Liver (tissue), 9 donors: ENCODE results near the gene CD248. TPM values are rescaled to one million over a fixed set of nuclear protein-coding genes. Genes with fewer than 3 reads are reported as not detected.

ENCODE experiments used
- DNase-seq: peaks from one replicate; pipeline ENCODE4 v3.0.0-alpha.2; 2017; ENCODE audit warnings: low spot score
- H3K27ac ChIP-seq, 2 donors: one replicate each; pipeline ENCODE4 v1.7.0; 2013; ENCODE audit warnings: inconsistent platforms in 2 of 2, low read length in 2 of 2, control low read depth in 1 of 2, low read depth in 1 of 2, mild to moderate bottlenecking in 1 of 2
- H3K27me3 ChIP-seq, 4 donors: one replicate each; pipeline versions ENCODE4 v1.6.1 to v1.7.0; 2013; ENCODE audit warnings: low read length in 3 of 4, inconsistent platforms in 1 of 4, mild to moderate bottlenecking in 1 of 4, moderate library complexity in 1 of 4; ENCODE audit not compliant: control insufficient read depth in 4 of 4, insufficient read depth in 4 of 4
- H3K36me3 ChIP-seq, 4 donors: one replicate each; pipeline versions ENCODE4 v1.6.1 to v1.7.0; 2013; ENCODE audit warnings: low read length in 3 of 4, mild to moderate bottlenecking in 3 of 4, low read depth in 1 of 4, moderate library complexity in 1 of 4; ENCODE audit not compliant: control insufficient read depth in 4 of 4, insufficient read depth in 3 of 4
- H3K4me1 ChIP-seq, 4 donors: one replicate each; pipeline versions ENCODE4 v1.6.1 to v1.7.0; 2013; ENCODE audit warnings: low read length in 3 of 4, mild to moderate bottlenecking in 3 of 4, moderate library complexity in 1 of 4; ENCODE audit not compliant: control insufficient read depth in 4 of 4, insufficient read depth in 4 of 4
- H3K4me3 ChIP-seq, 3 donors: one replicate each; pipeline versions ENCODE4 v1.6.1 to v1.7.0; 2013; ENCODE audit warnings: low read length in 3 of 3, control low read depth in 1 of 3, low read depth in 1 of 3, mild to moderate bottlenecking in 1 of 3
- H3K9ac ChIP-seq, 2 donors: one replicate each; pipeline ENCODE4 v1.7.0; 2013; ENCODE audit warnings: low read length in 2 of 2, mild to moderate bottlenecking in 2 of 2, moderate library complexity in 2 of 2, control low read depth in 1 of 2, low read depth in 1 of 2
- H3K9me3 ChIP-seq, 4 donors: one replicate each; pipeline versions ENCODE4 v1.6.1 to v1.7.0; 2013; ENCODE audit warnings: low read length in 3 of 4; ENCODE audit not compliant: control insufficient read depth in 4 of 4
- EGR1 ChIP-seq, 2 donors: IDR thresholded peaks; 2 replicates each; pipeline ENCODE4 v1.6.1; 2016 to 2018; ENCODE audit warnings: antibody characterized with exemption in 2 of 2, low read depth in 2 of 2
- FOXA1 ChIP-seq: IDR thresholded peaks from 2 replicates; pipeline ENCODE4 v1.6.1; 2016; ENCODE audit warnings: antibody characterized with exemption
- FOXA2 ChIP-seq: IDR thresholded peaks from 2 replicates; pipeline ENCODE4 v1.6.1; 2016; ENCODE audit warnings: antibody characterized with exemption
- GABPA ChIP-seq, 2 donors: IDR thresholded peaks in 1 of 2; conservative IDR thresholded peaks in 1 of 2; 2 replicates each; pipeline ENCODE4 v1.6.1; 2016; ENCODE audit warnings: antibody characterized with exemption in 2 of 2, mild to moderate bottlenecking in 1 of 2, moderate library complexity in 1 of 2
- HNF4A ChIP-seq, 2 donors: conservative IDR thresholded peaks; 2 replicates each; pipeline ENCODE4 v1.6.1; 2016; ENCODE audit warnings: antibody characterized with exemption in 2 of 2, mild to moderate bottlenecking in 2 of 2
- HNF4G ChIP-seq: IDR thresholded peaks from 2 replicates; pipeline ENCODE4 v1.6.1; 2016; ENCODE audit warnings: antibody characterized with exemption
- NR2F2 ChIP-seq: IDR thresholded peaks from 2 replicates; pipeline ENCODE4 v1.6.1; 2016; ENCODE audit warnings: antibody characterized with exemption
- RAD21 ChIP-seq, 2 donors: IDR thresholded peaks; 2 replicates each; pipeline ENCODE4 v1.6.1; 2016; ENCODE audit warnings: antibody characterized with exemption in 2 of 2, mild to moderate bottlenecking in 2 of 2
- RXRA ChIP-seq, 2 donors: IDR thresholded peaks; 2 replicates each; pipeline ENCODE4 v1.6.1; 2017 to 2018; ENCODE audit warnings: antibody characterized with exemption in 2 of 2, mild to moderate bottlenecking in 1 of 2
- SP1 ChIP-seq: IDR thresholded peaks from 2 replicates; pipeline ENCODE4 v1.6.1; 2018; ENCODE audit warnings: antibody characterized with exemption, mild to moderate bottlenecking
- TAF1 ChIP-seq: conservative IDR thresholded peaks from 2 replicates; pipeline ENCODE4 v1.6.1; 2016; ENCODE audit warnings: antibody characterized with exemption, mild to moderate bottlenecking
- YY1 ChIP-seq: IDR thresholded peaks from 2 replicates; pipeline ENCODE4 v1.6.1; 2016; ENCODE audit warnings: antibody characterized with exemption, mild to moderate bottlenecking
- WGBS: extraction: QIAGEN DNeasy Blood & Tissue Kit; methylation state at CpG from one replicate; pipeline ENCODE4 v1.1.7; 2013; 5-methylcytosine and 5-hydroxymethylcytosine counted together
- polyA plus RNA-seq, 2 donors: library from polyadenylated mRNA; stranded (reverse) in 1 of 2; unstranded in 1 of 2; fragments of 200-250 nt in 1 of 2; fragments of >200 nt in 1 of 2; fragmentation: Nextera tagmentation in 1 of 2; extraction: Ambion mirVana in 1 of 2; gene quantifications; one replicate each; pipeline versions ENCODE4 v1.2.1 to v1.2.3, GENCODE V29; 2013 to 2015
- total RNA-seq, 2 donors: library from RNA; depleted of rRNA; stranded (reverse); fragments of >200 nt; gene quantifications; one replicate each; pipeline ENCODE4 v1.2.3, GENCODE V29; 2014
- TF ChIP-seq, protein P1 (sequence below): IDR thresholded peaks from 2 replicates; pipeline ENCODE4 v1.6.1; 2016; ENCODE audit warnings: antibody characterized with exemption
- TF ChIP-seq, protein P2 (sequence below): IDR thresholded peaks from 2 replicates; pipeline ENCODE4 v1.6.1; 2016; ENCODE audit warnings: antibody characterized with exemption
- TF ChIP-seq, protein P3 (sequence below): IDR thresholded peaks from 2 replicates; pipeline ENCODE4 v1.6.1; 2016; ENCODE audit warnings: antibody characterized with exemption, mild to moderate bottlenecking
- donor health status: healthy.
- donor health status: healthy.
- donor health status: healthy.
- donor health status: healthy.
- donor health status: healthy.

The CD248 gene
- total and polyA plus RNA-seq, 4 donors: 0.64 to 3.0 (median 1.2) TPM

DNA sequence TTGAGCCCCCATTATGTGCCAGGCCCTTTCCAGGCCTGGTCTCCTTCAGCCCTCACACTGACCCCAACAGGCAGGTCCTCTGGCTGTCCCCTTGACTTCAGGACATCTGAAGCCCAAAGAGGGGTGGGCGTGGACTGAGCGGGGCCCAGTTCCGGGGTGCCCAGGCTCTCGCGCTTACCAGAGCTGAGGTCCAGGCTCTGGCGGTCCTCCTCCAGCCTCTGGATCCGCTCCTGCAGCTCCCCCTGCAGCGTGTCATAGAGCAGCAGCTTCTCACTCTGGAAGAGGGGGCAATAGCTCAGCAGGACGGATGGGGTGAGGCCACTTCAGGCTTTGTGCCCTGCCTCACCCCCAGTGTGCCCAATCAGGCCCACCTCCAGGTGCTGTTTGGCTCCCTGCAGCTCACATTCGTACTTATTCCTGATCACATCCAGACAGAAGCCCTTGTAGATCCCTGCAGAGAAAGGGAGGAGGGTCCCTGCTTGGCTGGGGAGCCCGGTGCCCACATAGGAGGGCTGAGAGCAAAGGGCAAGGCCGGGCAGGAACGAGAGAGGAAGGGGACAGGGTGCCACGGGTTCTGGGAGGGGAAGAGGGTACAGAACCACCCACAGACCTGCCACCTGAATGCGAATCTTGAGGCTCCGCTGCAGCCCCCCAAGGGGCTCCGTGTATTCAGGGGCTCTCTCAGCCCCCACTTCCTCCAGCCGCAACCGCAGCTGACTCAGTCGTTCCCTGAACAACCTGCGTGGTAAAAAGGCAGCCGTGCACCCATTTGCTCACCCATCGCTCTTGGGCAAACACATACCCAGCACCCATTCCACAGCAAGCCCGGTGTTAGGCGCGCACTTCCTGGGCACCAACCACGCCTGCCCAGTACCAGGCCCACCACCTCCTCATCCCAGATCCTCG is 24.0 kb upstream of the CD248 start:
- Histone ChIP-seq H3K27ac (no peak overlapping the region), H3K9me3 (no peaks in the 10 kb centered on the region), H3K27me3 (no peaks in the 10 kb centered on the region), H3K4me1 (peaks cover 5 to 32% (median 27%) of the 10 kb centered on the region in 4 donors), H3K4me3 (no peak overlapping the region), H3K9ac (no peak overlapping the region), H3K36me3 (peaks cover 12 to 35% (median 20%) of the 10 kb centered on the region in 4 donors)
- TF ChIP-seq EGR1 (IDR thresholded peaks at IDR 0.05; ENCODE audit: low read depth in 2 of 2) (no peak), TAF1 (no peak), NR2F2 (no peak)
- TF ChIP-seq, protein P1, sequence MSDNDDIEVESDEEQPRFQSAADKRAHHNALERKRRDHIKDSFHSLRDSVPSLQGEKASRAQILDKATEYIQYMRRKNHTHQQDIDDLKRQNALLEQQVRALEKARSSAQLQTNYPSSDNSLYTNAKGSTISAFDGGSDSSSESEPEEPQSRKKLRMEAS: no peak
- whole genome bisulfite sequencing: 96% methylated on average over 28 of the region's 28 CpGs
- no peak for DNase-seq

DNA sequence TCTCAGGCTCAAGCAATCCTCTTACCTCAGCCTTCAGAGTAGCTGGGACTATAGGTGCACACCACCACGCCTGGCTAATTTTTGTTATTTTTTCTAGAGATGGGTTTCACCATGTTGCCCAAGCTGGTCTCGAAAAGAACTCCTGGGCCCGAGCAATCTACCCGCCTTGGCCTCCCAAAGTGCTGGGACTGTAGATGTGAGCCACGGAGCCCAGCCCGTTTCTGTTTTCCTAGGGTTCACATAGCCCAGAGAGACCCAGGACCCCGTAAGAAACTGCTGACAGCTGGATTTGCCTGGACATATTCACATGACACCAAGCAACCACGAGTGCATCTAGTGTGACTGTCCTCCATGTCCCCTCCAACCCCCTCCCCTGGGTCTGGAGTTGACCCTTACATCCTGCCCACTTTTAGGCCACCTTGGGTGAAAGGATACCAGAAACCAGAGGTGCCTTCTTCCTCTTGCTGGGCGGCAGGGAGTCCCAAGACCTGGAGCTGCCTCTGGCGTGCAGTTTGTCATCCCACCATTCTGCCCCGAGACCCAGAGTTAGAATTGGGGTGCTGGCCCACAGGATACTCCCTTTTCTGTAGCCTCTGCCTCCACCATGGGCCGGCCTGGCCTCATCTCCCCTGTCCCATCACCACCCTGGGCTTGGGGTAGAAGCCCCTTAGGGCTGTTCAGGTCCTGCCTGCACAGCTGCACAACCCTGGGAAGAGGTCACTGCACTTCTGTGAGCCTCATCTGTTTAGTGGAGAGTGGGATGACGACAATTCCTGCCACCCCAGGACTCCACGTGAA is 23.0 kb upstream of the CD248 start:
- no peak for DNase-seq
- 82% methylated on average over 14 of the region's 14 CpGs for WGBS
- peaks cover 5 to 29% (median 20%) of the 10 kb centered on the region in 4 donors for H3K4me1 ChIP-seq

DNA sequence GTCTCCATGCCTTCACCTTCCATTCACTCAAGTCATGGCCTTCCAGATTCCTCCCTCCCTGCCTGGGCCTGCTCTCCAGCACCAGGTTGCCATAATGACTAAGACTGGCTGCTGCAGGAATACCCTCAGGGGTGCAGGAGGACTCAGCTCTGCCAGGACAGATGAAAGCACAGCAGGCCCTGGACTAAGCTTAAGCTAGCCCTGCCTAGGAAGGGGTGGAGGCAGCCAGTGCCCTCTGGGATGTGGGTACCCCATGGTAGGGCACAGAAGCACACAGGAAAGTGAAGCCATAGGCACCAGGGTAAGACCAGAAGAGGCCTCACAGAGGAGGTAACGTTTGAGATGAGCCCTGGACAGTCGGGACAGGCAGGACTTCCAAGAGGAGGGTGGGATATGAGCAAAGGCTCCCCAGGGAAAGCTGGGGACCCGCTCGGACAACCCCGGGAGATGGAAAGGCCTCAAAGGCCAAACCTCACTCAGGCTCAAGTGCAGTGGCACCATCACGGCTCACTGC is 22.4 kb upstream of the CD248 start:
- TF ChIP-seq YY1 (no peak), SP1 (no peak), GABPA (IDR thresholded peaks at IDR 0.05 in 1 of 2, conservative IDR thresholded peaks at IDR 0.05 in 1 of 2) (no peak), FOXA1 (no peak), HNF4A (conservative IDR thresholded peaks at IDR 0.05) (no peak), HNF4G (no peak)
- TF ChIP-seq, protein P2, sequence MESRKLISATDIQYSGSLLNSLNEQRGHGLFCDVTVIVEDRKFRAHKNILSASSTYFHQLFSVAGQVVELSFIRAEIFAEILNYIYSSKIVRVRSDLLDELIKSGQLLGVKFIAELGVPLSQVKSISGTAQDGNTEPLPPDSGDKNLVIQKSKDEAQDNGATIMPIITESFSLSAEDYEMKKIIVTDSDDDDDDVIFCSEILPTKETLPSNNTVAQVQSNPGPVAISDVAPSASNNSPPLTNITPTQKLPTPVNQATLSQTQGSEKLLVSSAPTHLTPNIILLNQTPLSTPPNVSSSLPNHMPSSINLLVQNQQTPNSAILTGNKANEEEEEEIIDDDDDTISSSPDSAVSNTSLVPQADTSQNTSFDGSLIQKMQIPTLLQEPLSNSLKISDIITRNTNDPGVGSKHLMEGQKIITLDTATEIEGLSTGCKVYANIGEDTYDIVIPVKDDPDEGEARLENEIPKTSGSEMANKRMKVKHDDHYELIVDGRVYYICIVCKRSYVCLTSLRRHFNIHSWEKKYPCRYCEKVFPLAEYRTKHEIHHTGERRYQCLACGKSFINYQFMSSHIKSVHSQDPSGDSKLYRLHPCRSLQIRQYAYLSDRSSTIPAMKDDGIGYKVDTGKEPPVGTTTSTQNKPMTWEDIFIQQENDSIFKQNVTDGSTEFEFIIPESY: no peak
- TF ChIP-seq, protein P3, sequence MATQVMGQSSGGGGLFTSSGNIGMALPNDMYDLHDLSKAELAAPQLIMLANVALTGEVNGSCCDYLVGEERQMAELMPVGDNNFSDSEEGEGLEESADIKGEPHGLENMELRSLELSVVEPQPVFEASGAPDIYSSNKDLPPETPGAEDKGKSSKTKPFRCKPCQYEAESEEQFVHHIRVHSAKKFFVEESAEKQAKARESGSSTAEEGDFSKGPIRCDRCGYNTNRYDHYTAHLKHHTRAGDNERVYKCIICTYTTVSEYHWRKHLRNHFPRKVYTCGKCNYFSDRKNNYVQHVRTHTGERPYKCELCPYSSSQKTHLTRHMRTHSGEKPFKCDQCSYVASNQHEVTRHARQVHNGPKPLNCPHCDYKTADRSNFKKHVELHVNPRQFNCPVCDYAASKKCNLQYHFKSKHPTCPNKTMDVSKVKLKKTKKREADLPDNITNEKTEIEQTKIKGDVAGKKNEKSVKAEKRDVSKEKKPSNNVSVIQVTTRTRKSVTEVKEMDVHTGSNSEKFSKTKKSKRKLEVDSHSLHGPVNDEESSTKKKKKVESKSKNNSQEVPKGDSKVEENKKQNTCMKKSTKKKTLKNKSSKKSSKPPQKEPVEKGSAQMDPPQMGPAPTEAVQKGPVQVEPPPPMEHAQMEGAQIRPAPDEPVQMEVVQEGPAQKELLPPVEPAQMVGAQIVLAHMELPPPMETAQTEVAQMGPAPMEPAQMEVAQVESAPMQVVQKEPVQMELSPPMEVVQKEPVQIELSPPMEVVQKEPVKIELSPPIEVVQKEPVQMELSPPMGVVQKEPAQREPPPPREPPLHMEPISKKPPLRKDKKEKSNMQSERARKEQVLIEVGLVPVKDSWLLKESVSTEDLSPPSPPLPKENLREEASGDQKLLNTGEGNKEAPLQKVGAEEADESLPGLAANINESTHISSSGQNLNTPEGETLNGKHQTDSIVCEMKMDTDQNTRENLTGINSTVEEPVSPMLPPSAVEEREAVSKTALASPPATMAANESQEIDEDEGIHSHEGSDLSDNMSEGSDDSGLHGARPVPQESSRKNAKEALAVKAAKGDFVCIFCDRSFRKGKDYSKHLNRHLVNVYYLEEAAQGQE: no peak
- no peaks in the 10 kb centered on the region for H3K9me3 ChIP-seq
- no peak overlapping the region for H3K9ac ChIP-seq
- no peaks in the 10 kb centered on the region for H3K27me3 ChIP-seq
- H3K4me1 ChIP-seq: peaks cover 5 to 25% (median 16%) of the 10 kb centered on the region in 4 donors
- no peak overlapping the region for H3K27ac ChIP-seq
- H3K4me3 ChIP-seq: no peak overlapping the region
- no peak for DNase-seq
- WGBS: 94% methylated on average over 6 of the region's 6 CpGs
- H3K36me3 ChIP-seq: peaks cover 12 to 35% (median 20%) of the 10 kb centered on the region in 4 donors

More for the DNA sequence above, 23.0 kb upstream of the CD248 start:
- no peak for TF ChIP-seq RAD21 (IDR thresholded peaks at IDR 0.05)
- TF ChIP-seq YY1: no peak
- TF ChIP-seq RXRA (IDR thresholded peaks at IDR 0.05): no peak
- TF ChIP-seq, protein P1: no peak
- no peak for TF ChIP-seq FOXA1
- no peak for TF ChIP-seq FOXA2
- no peak for TF ChIP-seq NR2F2
- Histone ChIP-seq H3K9ac (no peak overlapping the region), H3K27ac (no peak overlapping the region), H3K9me3 (no peaks in the 10 kb centered on the region), H3K4me3 (no peak overlapping the region), H3K36me3 (peaks cover 12 to 35% (median 20%) of the 10 kb centered on the region in 4 donors), H3K27me3 (no peaks in the 10 kb centered on the region)
